ENCODE measurements around the gene ARR3. TPM values are rescaled to one million over a fixed set of nuclear protein-coding genes. Genes with fewer than 3 reads are reported as not detected.

Gene ARR3
- total RNA-seq (2021) (not detected in 3 replicates), Bru-seq, nascent RNA (not detected)
- long read RNA-seq, experiment 1 = 0 reads
- long read RNA-seq, experiment 2 = 0 reads
- long read RNA-seq, experiment 3 = 0 reads

DNA sequence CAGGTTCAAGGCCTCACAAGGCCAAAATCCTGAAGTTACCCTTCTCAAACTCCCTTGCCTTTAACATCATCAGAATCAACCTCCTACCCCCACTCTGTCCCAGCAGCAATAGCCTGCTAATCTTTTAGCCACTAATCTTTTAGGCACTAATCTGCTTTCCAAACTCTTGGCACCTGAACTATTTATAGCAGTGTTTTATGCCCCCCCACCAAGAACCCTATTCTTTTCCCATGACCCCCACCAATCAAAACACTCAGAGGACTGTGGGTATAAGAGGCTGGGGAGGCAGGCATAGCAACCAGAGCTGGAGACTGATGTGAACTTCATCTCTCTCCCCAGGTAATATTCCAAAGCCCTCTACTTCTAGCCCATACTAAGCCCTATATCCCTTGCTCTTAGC lies at the start of gene ARR3:
Gene ARR3, plus strand, starts transcription at position 301 of the 400 bp plus-strand sequence. CDS start 1,052 bp downstream, outside the sequence.
- CTCF ChIA-PET = interaction anchor here (1.6 kb wide), 1 partner anchor 135 kb away, joined by 4 read pairs; the partner anchor contains the start of gene IGBP1
- H3K9me3 Mint-ChIP-seq = peaks cover 6% of the 10 kb centered on the region; the same call in 1 of the 2 replicates
- ATAC-seq (no peak), DNase-seq (ENCODE audit: low spot score) (no peak)
- no peak within 1 kb of the TSS for H3K27ac Mint-ChIP-seq
- no peak for TF ChIP-seq ZNF121 (CRISPR knock-in tag; IDR thresholded peaks at IDR 0.05)
- H3K36me3 Mint-ChIP-seq = no peaks in the 10 kb centered on the region
- no peak within 1 kb of the TSS for H3K4me3 Mint-ChIP-seq
- POLR2A ChIA-PET = no interaction called here
- peaks cover 4% of the 10 kb centered on the region for H3K27me3 Mint-ChIP-seq (ENCODE audit: low read depth)
- H3K4me1 Mint-ChIP-seq = peaks cover 8% of the 10 kb centered on the region; the same call in 1 of the 2 replicates

DNA sequence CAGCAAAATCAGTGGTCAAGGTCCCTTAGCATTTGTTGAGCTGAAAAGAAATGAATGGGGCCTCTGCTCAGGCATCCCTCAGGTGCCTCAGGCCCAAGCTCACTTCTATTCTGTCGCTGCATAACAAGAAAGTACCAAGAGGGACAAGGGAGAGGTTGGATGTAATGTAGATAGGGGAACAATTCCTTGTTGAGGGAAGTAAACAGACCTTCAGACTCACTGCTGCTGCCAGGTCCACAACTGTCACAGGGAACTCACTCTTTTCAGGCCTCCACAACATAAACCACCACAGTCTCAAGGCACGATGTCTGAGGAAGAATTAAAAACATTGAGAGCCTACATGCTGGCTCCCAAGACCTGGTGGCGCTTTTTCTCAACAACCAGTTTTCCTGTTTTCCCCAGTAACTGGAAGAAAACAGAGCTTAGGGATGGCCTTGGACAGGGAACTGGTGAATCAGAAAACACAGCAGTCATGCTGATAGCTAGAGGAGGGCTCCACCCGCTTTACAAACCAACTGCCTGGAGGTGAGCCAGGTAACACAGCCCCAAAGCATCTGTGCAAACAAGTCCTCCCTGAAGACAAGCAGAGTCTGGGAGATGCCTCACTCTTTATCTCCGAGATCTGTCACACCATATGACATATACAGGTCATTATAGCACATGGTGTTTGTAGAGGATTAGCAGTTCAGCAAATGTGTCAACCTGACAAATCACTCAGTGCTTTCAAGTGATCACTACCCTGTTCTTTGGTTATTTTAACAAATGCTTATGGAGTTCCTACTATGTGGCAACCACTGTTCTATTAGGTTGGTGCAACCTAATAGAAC lies 48.0 kb upstream of the ARR3 start:
- CTCF ChIA-PET = interaction anchor here (1.0 to 1.1 kb wide), 2 partner anchors 43 to 54 kb away, joined by 3 to 6 read pairs; no protein-coding TSS in a partner anchor
- TF ChIP-seq FOXP1 (CRISPR knock-in tag; IDR thresholded peaks at IDR 0.05; ENCODE audit: borderline replicate concordance) (no peak), ZNF671 (CRISPR knock-in tag; IDR thresholded peaks at IDR 0.05) (no peak), TEAD1 (CRISPR knock-in tag; IDR thresholded peaks at IDR 0.05) (no peak), ESRRA (CRISPR knock-in tag; IDR thresholded peaks at IDR 0.05; ENCODE audit: borderline replicate concordance) (no peak), CREB1 (CRISPR knock-in tag; IDR thresholded peaks at IDR 0.05) (no peak), RORB (CRISPR knock-in tag; IDR thresholded peaks at IDR 0.05) (no peak), GABPB1 (CRISPR knock-in tag; IDR thresholded peaks at IDR 0.05) (no peak), ZNF396 (CRISPR knock-in tag; IDR thresholded peaks at IDR 0.05; ENCODE audit: borderline replicate concordance) (no peak), ZNF232 (CRISPR knock-in tag; IDR thresholded peaks at IDR 0.05) (no peak), CBFB (CRISPR knock-in tag; IDR thresholded peaks at IDR 0.05; ENCODE audit: low read depth) (no peak)
- TF ChIP-seq, protein P1, sequence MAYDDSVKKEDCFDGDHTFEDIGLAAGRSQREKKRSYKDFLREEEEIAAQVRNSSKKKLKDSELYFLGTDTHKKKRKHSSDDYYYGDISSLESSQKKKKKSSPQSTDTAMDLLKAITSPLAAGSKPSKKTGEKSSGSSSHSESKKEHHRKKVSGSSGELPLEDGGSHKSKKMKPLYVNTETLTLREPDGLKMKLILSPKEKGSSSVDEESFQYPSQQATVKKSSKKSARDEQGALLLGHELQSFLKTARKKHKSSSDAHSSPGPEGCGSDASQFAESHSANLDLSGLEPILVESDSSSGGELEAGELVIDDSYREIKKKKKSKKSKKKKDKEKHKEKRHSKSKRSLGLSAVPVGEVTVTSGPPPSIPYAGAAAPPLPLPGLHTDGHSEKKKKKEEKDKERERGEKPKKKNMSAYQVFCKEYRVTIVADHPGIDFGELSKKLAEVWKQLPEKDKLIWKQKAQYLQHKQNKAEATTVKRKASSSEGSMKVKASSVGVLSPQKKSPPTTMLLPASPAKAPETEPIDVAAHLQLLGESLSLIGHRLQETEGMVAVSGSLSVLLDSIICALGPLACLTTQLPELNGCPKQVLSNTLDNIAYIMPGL (CRISPR knock-in tag; IDR thresholded peaks at IDR 0.05) = no peak

DNA sequence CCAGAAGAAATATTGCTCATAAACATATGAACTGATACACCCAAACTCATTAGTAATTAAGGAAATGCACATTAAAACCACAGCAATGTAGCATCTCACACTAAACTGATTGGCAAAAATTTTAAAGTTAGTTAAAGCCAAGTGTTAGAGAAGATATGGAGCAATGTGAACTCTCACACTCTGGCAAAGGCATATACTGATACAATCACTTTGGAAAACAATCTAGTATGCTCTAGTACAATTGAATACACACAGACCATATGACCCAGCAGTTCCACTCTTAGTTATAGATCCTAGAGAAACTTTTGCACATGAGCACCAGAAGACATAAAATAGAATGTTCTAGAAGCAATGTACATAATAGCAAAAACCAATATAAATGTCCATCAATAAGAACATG lies 42.1 kb upstream of the ARR3 start:
- no peaks in the 10 kb centered on the region for H3K9me3 Mint-ChIP-seq
- no peak for TF ChIP-seq GABPB1 (CRISPR knock-in tag; IDR thresholded peaks at IDR 0.05)
- TF ChIP-seq ZNF121 (CRISPR knock-in tag; IDR thresholded peaks at IDR 0.05) = no peak
- TF ChIP-seq, protein P2, sequence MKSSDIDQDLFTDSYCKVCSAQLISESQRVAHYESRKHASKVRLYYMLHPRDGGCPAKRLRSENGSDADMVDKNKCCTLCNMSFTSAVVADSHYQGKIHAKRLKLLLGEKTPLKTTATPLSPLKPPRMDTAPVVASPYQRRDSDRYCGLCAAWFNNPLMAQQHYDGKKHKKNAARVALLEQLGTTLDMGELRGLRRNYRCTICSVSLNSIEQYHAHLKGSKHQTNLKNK (CRISPR knock-in tag; IDR thresholded peaks at IDR 0.05) = no peak
- TF ChIP-seq TP53 (CRISPR knock-in tag; IDR thresholded peaks at IDR 0.05) = no peak
- no peak for TF ChIP-seq JAZF1 (CRISPR knock-in tag; IDR thresholded peaks at IDR 0.05)
- TF ChIP-seq HMGA2 (CRISPR knock-in tag; IDR thresholded peaks at IDR 0.05) = no peak
- TF ChIP-seq, protein P3, sequence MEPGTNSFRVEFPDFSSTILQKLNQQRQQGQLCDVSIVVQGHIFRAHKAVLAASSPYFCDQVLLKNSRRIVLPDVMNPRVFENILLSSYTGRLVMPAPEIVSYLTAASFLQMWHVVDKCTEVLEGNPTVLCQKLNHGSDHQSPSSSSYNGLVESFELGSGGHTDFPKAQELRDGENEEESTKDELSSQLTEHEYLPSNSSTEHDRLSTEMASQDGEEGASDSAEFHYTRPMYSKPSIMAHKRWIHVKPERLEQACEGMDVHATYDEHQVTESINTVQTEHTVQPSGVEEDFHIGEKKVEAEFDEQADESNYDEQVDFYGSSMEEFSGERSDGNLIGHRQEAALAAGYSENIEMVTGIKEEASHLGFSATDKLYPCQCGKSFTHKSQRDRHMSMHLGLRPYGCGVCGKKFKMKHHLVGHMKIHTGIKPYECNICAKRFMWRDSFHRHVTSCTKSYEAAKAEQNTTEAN (CRISPR knock-in tag; IDR thresholded peaks at IDR 0.05) = no peak
- no peak for TF ChIP-seq ZNF396 (CRISPR knock-in tag; IDR thresholded peaks at IDR 0.05; ENCODE audit: borderline replicate concordance)
- TF ChIP-seq GTF2I (CRISPR knock-in tag; conservative IDR thresholded peaks at IDR 0.05) = no peak
- TF ChIP-seq, protein P4, sequence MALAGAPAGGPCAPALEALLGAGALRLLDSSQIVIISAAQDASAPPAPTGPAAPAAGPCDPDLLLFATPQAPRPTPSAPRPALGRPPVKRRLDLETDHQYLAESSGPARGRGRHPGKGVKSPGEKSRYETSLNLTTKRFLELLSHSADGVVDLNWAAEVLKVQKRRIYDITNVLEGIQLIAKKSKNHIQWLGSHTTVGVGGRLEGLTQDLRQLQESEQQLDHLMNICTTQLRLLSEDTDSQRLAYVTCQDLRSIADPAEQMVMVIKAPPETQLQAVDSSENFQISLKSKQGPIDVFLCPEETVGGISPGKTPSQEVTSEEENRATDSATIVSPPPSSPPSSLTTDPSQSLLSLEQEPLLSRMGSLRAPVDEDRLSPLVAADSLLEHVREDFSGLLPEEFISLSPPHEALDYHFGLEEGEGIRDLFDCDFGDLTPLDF (CRISPR knock-in tag; IDR thresholded peaks at IDR 0.05) = no peak
- no peak for TF ChIP-seq NR3C1 (CRISPR knock-in tag; conservative IDR thresholded peaks at IDR 0.05; ENCODE audit: low read depth)
- H3K27ac Mint-ChIP-seq = no peak overlapping the region
- H3K27me3 Mint-ChIP-seq (ENCODE audit: low read depth) = no peaks in the 10 kb centered on the region
- H3K4me3 Mint-ChIP-seq = no peak overlapping the region
- DNase-seq (ENCODE audit: low spot score) (no peak), ATAC-seq (no peak)
- CTCF ChIA-PET = no interaction called here
- no peaks in the 10 kb centered on the region for H3K4me1 Mint-ChIP-seq
- H3K36me3 Mint-ChIP-seq = no peaks in the 10 kb centered on the region
- POLR2A ChIA-PET = no interaction called here

More for the DNA sequence above, 48.0 kb upstream of the ARR3 start:
- Mint-ChIP-seq H3K4me3 (no peak overlapping the region), H3K9me3 (peaks cover under 1% of the 10 kb centered on the region; the same call in 1 of the 2 replicates), H3K27me3 (ENCODE audit: low read depth) (no peaks in the 10 kb centered on the region), H3K4me1 (no peaks in the 10 kb centered on the region), H3K27ac (no peak overlapping the region), H3K36me3 (peaks cover 3% of the 10 kb centered on the region)
- ATAC-seq (no peak), DNase-seq (ENCODE audit: low spot score) (no peak)
- POLR2A ChIA-PET = no interaction called here

Measured in WTC11 (cell line).